Stimulated activated CD4-positive, alpha-beta T cell treated with anti-CD3 and anti-CD28 coated beads, Interleukin-4, amount 100 ng/mL, for 24 hours (primary cell): ENCODE results near the gene PRR22.
"Not testable (repeated sequence)": the region's sequence is repeated elsewhere in the genome, so short reads cannot be mapped to it uniquely, and the experiment has no call there.

Source experiments
- DNase-seq: peaks from one replicate; pipeline ENCODE4 v3.0.0-alpha.2; 2020

The PRR22 gene

GRCh38 chr19:5789886-5790558 is 5.5 kb upstream of the PRR22 start:
- DNase-seq = no peak

- no peak for DNase-seq
Observed at GRCh38 chr19:5789351-5789761, 4.8 kb upstream of the PRR22 start.

- DNase-seq = no peak
Observed at GRCh38 chr19:5788422-5788821, 3.9 kb upstream of the PRR22 start.

GRCh38 chr19:5787409-5788182 is 3.0 kb upstream of the PRR22 start:
- DNase-seq = no peak

GRCh38 chr19:5786593-5787408 is 2.3 kb upstream of the PRR22 start:
- DNase-seq = no peak

GRCh38 chr19:5785423-5785822 is 877 bp upstream of the PRR22 start:
- DNase-seq = no peak

GRCh38 chr19:5782945-5783919 is 1.3 kb downstream of the PRR22 start:
- no peak for DNase-seq

GRCh38 chr19:5782322-5782721 is 2.2 kb downstream of the PRR22 start:
- DNase-seq = no peak

- not testable (repeated sequence) for DNase-seq
Observed at GRCh38 chr19:5780916-5781315, 3.6 kb downstream of the PRR22 start.

- no peak for DNase-seq
Observed at GRCh38 chr19:5778402-5778801, 6.1 kb downstream of the PRR22 start.

GRCh38 chr19:5775668-5776309 is 8.8 kb downstream of the PRR22 start:
- no peak for DNase-seq

- no peak for DNase-seq
Observed at GRCh38 chr19:5774921-5775320, 9.6 kb downstream of the PRR22 start.

- no peak for DNase-seq
Observed at GRCh38 chr19:5773276-5773675, 11.3 kb downstream of the PRR22 start.

- DNase-seq = no peak
Observed at GRCh38 chr19:5772416-5772815, 12.1 kb downstream of the PRR22 start.

- no peak for DNase-seq
Observed at GRCh38 chr19:5767949-5768348, 16.6 kb downstream of the PRR22 start.

GRCh38 chr19:5765220-5765619 is 19.3 kb downstream of the PRR22 start:
- no peak for DNase-seq

- DNase-seq = no peak
Observed at GRCh38 chr19:5762608-5763217, 21.8 kb downstream of the PRR22 start.

- DNase-seq = no peak
Observed at GRCh38 chr19:5753743-5754142, 30.8 kb downstream of the PRR22 start.

- no peak for DNase-seq
Observed at GRCh38 chr19:5751709-5752108, 32.8 kb downstream of the PRR22 start.

- no peak for DNase-seq
Observed at GRCh38 chr19:5749505-5749904, 35.0 kb downstream of the PRR22 start.

GRCh38 chr19:5748920-5749319 is 35.6 kb downstream of the PRR22 start:
- DNase-seq = not testable (repeated sequence)
